CD4-positive, alpha-beta T cell treated with Interferon alpha-2 for 1 hour (primary cell): ENCODE results near the gene UGT1A4.
"Not testable (repeated sequence)": the region's sequence is repeated elsewhere in the genome, so short reads cannot be mapped to it uniquely, and the experiment has no call there.

Experiments
- DNase-seq, 2 donors: peaks; one replicate each; pipeline ENCODE4 v3.0.0-alpha.2; 2020 to 2022

The UGT1A4 gene

GRCh38 chr2:233751212-233752009, 32.9 kb downstream of the UGT1A4 start:
- not testable (repeated sequence) for DNase-seq

- no peak for DNase-seq
Observed at GRCh38 chr2:233754872-233755611, 36.5 kb downstream of the UGT1A4 start.

- DNase-seq = no peak
Observed at GRCh38 chr2:233756429-233757081, 38.0 kb downstream of the UGT1A4 start.

GRCh38 chr2:233758141-233758540, 39.6 kb downstream of the UGT1A4 start:
- no peak for DNase-seq

GRCh38 chr2:233758849-233759248, 40.3 kb downstream of the UGT1A4 start:
- DNase-seq = no peak

DNA sequence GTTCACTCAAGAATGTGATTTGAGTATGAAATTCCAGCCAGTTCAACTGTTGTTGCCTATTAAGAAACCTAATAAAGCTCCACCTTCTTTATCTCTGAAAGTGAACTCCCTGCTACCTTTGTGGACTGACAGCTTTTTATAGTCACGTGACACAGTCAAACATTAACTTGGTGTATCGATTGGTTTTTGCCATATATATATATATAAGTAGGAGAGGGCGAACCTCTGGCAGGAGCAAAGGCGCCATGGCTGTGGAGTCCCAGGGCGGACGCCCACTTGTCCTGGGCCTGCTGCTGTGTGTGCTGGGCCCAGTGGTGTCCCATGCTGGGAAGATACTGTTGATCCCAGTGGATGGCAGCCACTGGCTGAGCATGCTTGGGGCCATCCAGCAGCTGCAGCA, 41.5 kb downstream of the UGT1A4 start, which contains the start of gene UGT1A1:
TSS of gene UGT1A1 (plus strand) at position 228 of the 400 bp plus-strand sequence. CDS start at position 246, 18 bp downstream.
- no peak for DNase-seq

- no peak for DNase-seq
Observed at GRCh38 chr2:233761040-233761769, 42.7 kb downstream of the UGT1A4 start.

DNA sequence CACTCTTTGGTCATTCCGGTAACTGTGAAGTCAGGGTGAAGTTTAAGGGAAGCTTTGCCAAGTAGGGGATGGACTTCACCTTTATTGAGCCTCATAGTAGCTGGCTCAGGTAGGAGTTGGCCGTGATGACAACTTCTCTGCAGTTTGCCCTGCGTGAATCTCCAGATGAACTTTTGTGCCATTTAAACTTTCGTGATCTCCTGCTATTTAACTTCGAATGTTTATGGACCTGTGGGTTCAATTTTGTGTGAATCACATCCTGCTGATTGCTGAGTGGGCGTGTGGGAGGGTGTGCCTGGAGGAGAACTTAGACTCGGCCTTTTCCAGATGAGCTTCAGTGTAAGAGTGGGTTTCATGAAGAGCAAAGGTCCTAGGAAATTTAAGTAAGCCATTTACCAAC, 45.7 kb downstream of the UGT1A4 start:
- DNase-seq = no peak

- no peak for DNase-seq
Observed at GRCh38 chr2:233764761-233765160, 46.2 kb downstream of the UGT1A4 start.

DNA sequence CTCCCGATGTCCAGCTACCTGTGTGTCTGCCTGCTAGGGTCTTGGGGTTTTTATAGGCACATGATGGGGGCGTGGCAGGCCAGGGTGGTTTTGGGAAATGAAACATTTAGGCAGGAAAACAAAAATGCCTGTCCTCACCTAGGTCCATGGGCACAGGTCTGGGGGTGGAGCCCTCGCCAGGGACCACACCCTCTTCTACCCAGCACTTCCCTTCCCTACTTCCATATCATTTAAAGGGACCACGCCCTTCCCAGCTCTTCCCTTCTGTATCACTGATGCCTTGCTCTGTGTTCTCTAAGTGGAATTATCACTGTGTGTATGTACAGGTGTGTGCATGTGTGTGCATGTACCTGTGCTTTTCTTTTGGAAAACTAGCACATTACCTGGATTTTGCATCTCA, 47.9 kb downstream of the UGT1A4 start:
- DNase-seq = no peak

DNA sequence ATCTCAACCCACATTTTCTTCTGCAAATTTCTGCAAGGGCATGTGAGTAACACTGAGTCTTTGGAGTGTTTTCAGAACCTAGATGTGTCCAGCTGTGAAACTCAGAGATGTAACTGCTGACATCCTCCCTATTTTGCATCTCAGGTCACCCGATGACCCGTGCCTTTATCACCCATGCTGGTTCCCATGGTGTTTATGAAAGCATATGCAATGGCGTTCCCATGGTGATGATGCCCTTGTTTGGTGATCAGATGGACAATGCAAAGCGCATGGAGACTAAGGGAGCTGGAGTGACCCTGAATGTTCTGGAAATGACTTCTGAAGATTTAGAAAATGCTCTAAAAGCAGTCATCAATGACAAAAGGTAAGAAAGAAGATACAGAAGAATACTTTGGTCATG, 49.5 kb downstream of the UGT1A4 start:
- no peak for DNase-seq

DNA sequence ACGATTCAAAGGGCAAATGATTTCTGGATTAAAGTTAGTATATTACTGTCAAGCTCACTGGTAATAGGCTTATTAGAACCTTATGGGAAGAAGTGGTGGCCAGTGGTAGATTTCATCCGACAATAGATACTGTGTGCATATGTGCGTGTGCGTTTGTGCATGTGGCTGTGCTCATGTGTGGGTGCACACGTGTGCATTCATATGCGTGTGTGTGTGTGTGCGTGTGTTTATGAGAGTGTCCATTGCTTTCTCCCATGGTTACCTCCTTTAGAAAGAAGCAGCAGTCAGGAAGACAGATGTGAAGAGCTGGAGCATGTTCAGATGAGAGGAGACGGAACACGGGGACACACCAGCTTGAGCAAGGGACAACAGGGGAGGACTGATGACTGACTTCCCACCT, 50.7 kb downstream of the UGT1A4 start:
- no peak for DNase-seq

DNA sequence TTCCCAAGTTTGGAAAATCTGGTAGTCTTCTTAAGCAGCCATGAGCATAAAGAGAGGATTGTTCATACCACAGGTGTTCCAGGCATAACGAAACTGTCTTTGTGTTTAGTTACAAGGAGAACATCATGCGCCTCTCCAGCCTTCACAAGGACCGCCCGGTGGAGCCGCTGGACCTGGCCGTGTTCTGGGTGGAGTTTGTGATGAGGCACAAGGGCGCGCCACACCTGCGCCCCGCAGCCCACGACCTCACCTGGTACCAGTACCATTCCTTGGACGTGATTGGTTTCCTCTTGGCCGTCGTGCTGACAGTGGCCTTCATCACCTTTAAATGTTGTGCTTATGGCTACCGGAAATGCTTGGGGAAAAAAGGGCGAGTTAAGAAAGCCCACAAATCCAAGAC, 53.6 kb downstream of the UGT1A4 start:
- no peak for DNase-seq

DNA sequence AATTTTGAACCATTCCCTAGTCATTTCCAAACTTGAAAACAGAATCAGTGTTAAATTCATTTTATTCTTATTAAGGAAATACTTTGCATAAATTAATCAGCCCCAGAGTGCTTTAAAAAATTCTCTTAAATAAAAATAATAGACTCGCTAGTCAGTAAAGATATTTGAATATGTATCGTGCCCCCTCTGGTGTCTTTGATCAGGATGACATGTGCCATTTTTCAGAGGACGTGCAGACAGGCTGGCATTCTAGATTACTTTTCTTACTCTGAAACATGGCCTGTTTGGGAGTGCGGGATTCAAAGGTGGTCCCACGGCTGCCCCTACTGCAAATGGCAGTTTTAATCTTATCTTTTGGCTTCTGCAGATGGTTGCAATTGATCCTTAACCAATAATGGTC, 54.0 kb downstream of the UGT1A4 start:
- DNase-seq = no peak

GRCh38 chr2:233773854-233774253, 55.3 kb downstream of the UGT1A4 start:
- DNase-seq = no peak

DNA sequence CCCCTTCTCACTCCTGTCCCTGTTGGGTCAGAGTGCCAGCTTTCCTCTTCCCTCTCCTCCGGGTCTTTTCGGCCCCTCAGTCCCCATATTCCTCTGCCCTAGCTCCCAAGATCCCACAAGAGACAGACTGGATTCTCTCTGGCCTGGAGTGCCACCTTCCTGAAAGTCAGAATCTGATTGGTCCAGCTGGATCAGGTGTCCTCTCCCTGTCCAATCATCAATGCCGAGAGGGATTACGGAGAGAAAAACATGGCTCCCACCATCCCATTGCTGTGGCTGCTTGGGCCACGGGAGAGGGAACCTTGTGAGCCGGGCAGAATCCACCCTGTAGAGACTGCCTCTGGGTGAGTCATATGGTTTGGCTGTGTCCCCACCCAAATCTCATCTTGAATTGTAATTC, 56.9 kb downstream of the UGT1A4 start:
- DNase-seq = no peak

DNA sequence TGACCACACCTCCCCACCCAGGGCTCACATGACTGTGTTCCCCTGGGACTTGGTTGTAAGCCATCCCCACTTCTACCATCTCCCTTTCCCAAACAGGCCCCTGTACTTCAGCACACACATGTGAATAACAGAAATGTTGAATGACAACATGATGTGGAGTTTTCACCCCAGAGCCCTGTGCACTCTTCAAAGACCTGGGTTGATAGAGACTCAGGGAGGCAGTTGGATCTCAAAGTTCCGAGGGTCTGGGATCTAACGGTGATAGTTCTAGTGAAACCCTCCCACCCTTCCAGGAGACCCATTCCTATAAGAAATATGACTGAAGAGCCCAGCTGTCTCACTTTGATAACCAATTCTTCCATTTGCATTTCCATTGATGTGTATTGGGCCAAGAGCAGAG, 59.5 kb downstream of the UGT1A4 start, which contains the start of gene MROH2A:
TSS of gene MROH2A (plus strand) at position 301 of the 400 bp plus-strand sequence. CDS start 1,029 bp downstream, outside the sequence.
- DNase-seq = no peak

- no peak for DNase-seq
Observed at GRCh38 chr2:233779722-233780121, 61.2 kb downstream of the UGT1A4 start.

GRCh38 chr2:233780771-233781170, 62.2 kb downstream of the UGT1A4 start:
- no peak for DNase-seq

- DNase-seq = no peak
Observed at GRCh38 chr2:233789554-233789953, 71.0 kb downstream of the UGT1A4 start.

GRCh38 chr2:233791151-233791882, 72.8 kb downstream of the UGT1A4 start:
- no peak for DNase-seq

DNA sequence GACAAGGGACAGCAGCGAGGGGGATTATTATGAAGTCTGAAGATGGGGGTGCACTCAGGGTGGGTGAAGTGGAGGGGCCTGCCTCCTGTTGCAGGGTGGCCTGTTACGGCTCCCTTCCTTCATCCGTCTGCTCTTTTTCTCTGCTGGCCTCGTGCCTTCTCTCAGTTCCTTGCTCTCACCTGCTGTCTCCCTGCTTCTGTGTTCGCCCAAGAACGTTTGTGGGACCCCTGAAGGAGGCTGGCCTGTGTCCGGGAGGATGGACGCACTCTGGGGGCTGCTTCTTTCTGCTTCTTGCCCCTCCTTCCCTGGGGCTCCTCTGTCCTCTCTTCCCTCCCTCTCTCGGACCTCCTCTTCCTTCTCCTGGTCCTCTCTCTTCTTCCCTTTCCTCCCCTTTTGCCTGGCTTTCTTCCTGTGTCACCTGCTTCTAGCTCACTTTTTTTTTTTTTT, 73.4 kb downstream of the UGT1A4 start:
- no peak for DNase-seq
